Measurements from ENCODE around the gene SELENOF.

GRCh38 chr1:86926883-86927282, 13.0 kb upstream of the SELENOF start:
- no peak for TF ChIP-seq EZH2 (IDR thresholded peaks at IDR 0.05)
- no peak for TF ChIP-seq POLR2AphosphoS5 (IDR thresholded peaks at IDR 0.05; ENCODE audit: borderline replicate concordance, low read depth, low read length)
